Measurements from ENCODE around the gene MED12L.

GRCh38 chr3:151467069-151467468, 381.6 kb downstream of the MED12L start:
- TF ChIP-seq CTCF (IDR thresholded peaks at IDR 0.05; ENCODE audit: low read length) (no peak), EZH2 (IDR thresholded peaks at IDR 0.05; ENCODE audit: borderline replicate concordance, low read length) (no peak)
